A673 (cell line): ENCODE measurements around the gene FBXL15. TPM values are rescaled to one million over a fixed set of nuclear protein-coding genes. Genes with fewer than 3 reads are reported as not detected.

Experiments
- BruUV-seq: library from RNA; stranded (reverse); fragments of 400-500 nt; replicated peaks from 2 replicates; lab custom pipeline; 2021; lab: Mats Ljungman, UMichigan
- CTCF ChIA-PET: fragments of 300-600 bp; sonication (Branson Sonifier 250); formaldehyde crosslinking; loops from one replicate; lab custom pipeline; 2022; ENCODE audit warnings: antibody characterized with exemption; lab: Charles Lee
- POLR2A ChIA-PET: fragments of 300-600 bp; sonication (Branson Sonifier 250); formaldehyde crosslinking; loops from one replicate; lab custom pipeline; 2022; ENCODE audit warnings: antibody characterized with exemption; ENCODE audit not compliant: low non-redundant PET; lab: Charles Lee
- DNase-seq: peaks from one replicate; pipeline ENCODE4 v3.0.0-alpha.2; 2015; ENCODE audit warnings: low spot score
- H3K27ac ChIP-seq: fragments of 200-600 bp; sonication (generic); 2 replicates; pipeline ENCODE4 v1.5.1; 2016; ENCODE audit warnings: mixed run types, low read depth, mild to moderate bottlenecking, mixed read lengths, antibody characterized with exemption, low read length; ENCODE audit not compliant: poor library complexity, severe bottlenecking
- H3K27me3 ChIP-seq: fragments of 200-600 bp; sonication (generic); replicated peaks from 2 replicates; pipeline ENCODE4 v1.6.1; 2017; ENCODE audit warnings: mixed run types, low read depth, mild to moderate bottlenecking, mixed read lengths, antibody characterized with exemption, low read length; ENCODE audit not compliant: insufficient read depth, poor library complexity
- H3K36me3 ChIP-seq: fragments of 200-600 bp; sonication (generic); 2 replicates; pipeline ENCODE4 v1.6.1; 2016; ENCODE audit warnings: mixed run types, mild to moderate bottlenecking, mixed read lengths, antibody characterized with exemption, low read length; ENCODE audit not compliant: insufficient read depth, poor library complexity, severe bottlenecking
- H3K4me1 ChIP-seq: fragments of 200-600 bp; sonication (generic); 2 replicates; pipeline ENCODE4 v1.6.1; 2017; ENCODE audit warnings: mixed run types, mild to moderate bottlenecking, mixed read lengths, antibody characterized with exemption, low read length; ENCODE audit not compliant: insufficient read depth, poor library complexity, severe bottlenecking
- H3K4me3 ChIP-seq: fragments of 200-600 bp; sonication (generic); 2 replicates; pipeline ENCODE4 v1.5.1; 2016; ENCODE audit warnings: low read depth, mixed run types, mild to moderate bottlenecking, mixed read lengths, low read length; ENCODE audit not compliant: poor library complexity, severe bottlenecking
- H3K9me3 ChIP-seq: fragments of 200-600 bp; sonication (generic); 2 replicates; pipeline ENCODE4 v1.6.1; 2016; ENCODE audit warnings: mixed run types, low read depth, mild to moderate bottlenecking, mixed read lengths, antibody characterized with exemption, low read length; ENCODE audit not compliant: poor library complexity, severe bottlenecking
- EZH2 ChIP-seq: fragments of 200-600 bp; sonication (generic); IDR thresholded peaks from 2 replicates; pipeline ENCODE4 v1.6.1; 2017; ENCODE audit warnings: borderline replicate concordance, low read depth, mild to moderate bottlenecking, mixed read lengths, antibody characterized with exemption, low read length; ENCODE audit not compliant: poor library complexity, severe bottlenecking
- intact Hi-C: fragments of 100-400 bp; cut with micrococcal nuclease; formaldehyde crosslinking; loops from one replicate; pipeline ENCODE4 v1.10.0; 2022; ENCODE audit not compliant: unreplicated experiment
- total RNA-seq: library from RNA; stranded (reverse); gene quantifications from 2 replicates; pipeline ENCODE4 v1.2.3, GENCODE V29; 2021
- TF ChIP-seq, protein P1 (sequence below): fragments of 300-800, 200-600 bp; sonication (generic); conservative IDR thresholded peaks from 2 replicates; pipeline ENCODE4 v1.5.1; 2017; ENCODE audit warnings: low read depth, mild to moderate bottlenecking, antibody characterized with exemption, low read length, moderate library complexity, mixed read lengths

The FBXL15 gene
- total RNA-seq, 1 experiment from 2014 or later: 8.9 TPM

DNA sequence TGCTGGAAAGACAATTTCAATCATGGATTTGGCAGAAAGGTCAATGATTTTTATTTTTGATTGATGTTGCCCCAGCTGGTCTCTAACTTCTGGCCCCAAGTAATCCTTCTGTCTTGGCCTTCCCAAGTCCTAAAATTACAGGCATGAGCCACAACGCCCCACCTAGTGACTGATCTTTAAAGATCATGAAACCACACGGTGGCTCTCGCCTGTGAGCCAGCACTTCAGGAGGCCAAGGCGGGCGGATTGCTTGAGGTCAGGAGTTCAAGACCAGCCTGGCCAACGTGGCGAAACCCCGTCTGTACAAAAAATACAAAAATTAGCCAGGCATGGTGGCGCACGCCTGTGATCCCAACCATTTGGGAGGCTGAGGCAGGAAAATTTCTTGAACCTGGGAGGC lies 43.3 kb downstream of the FBXL15 start:
- no peaks in the 10 kb centered on the region for H3K36me3 ChIP-seq
- no TSS peak for BruUV-seq
- H3K4me3 ChIP-seq: no peak overlapping the region
- no peak for TF ChIP-seq EZH2
- TF ChIP-seq, protein P1, sequence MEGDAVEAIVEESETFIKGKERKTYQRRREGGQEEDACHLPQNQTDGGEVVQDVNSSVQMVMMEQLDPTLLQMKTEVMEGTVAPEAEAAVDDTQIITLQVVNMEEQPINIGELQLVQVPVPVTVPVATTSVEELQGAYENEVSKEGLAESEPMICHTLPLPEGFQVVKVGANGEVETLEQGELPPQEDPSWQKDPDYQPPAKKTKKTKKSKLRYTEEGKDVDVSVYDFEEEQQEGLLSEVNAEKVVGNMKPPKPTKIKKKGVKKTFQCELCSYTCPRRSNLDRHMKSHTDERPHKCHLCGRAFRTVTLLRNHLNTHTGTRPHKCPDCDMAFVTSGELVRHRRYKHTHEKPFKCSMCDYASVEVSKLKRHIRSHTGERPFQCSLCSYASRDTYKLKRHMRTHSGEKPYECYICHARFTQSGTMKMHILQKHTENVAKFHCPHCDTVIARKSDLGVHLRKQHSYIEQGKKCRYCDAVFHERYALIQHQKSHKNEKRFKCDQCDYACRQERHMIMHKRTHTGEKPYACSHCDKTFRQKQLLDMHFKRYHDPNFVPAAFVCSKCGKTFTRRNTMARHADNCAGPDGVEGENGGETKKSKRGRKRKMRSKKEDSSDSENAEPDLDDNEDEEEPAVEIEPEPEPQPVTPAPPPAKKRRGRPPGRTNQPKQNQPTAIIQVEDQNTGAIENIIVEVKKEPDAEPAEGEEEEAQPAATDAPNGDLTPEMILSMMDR: no peak
- no peak overlapping the region for H3K27ac ChIP-seq
- CTCF ChIA-PET: no interaction called here
- H3K9me3 ChIP-seq: no peaks in the 10 kb centered on the region
- intact Hi-C loops: no loop called here
- no peak for DNase-seq
- no peaks in the 10 kb centered on the region for H3K27me3 ChIP-seq
- POLR2A ChIA-PET: no interaction called here
- peaks cover 6% of the 10 kb centered on the region for H3K4me1 ChIP-seq

DNA sequence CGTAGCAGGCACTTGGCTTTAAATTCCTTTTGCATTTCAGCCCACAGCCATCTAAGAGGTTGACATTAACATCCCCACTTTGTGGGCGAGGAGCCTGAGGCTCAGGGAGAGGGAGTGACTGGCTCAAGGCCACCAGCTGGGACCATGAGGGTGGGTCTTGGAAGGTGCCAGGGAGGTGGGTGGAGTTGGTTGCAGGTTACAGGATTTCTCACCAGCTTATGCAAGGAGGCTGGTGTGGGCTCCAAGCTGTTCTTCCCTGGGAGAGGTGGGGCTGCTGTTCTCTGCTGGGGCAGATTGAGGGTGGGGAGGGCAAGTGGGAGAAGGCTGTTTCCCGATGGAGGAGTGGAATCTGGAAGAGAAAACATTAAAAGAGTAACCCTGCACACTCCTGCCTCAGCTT lies 44.8 kb downstream of the FBXL15 start:
- Histone ChIP-seq H3K4me1 (peaks cover 6% of the 10 kb centered on the region), H3K4me3 (no peak overlapping the region), H3K9me3 (no peaks in the 10 kb centered on the region), H3K27ac (no peak overlapping the region), H3K36me3 (no peaks in the 10 kb centered on the region), H3K27me3 (no peaks in the 10 kb centered on the region)
- CTCF ChIA-PET: no interaction called here
- POLR2A ChIA-PET: no interaction called here
- no TSS peak for BruUV-seq
- TF ChIP-seq, protein P1: no peak
- TF ChIP-seq EZH2: no peak
- intact Hi-C loops: no loop called here
- no peak for DNase-seq

DNA sequence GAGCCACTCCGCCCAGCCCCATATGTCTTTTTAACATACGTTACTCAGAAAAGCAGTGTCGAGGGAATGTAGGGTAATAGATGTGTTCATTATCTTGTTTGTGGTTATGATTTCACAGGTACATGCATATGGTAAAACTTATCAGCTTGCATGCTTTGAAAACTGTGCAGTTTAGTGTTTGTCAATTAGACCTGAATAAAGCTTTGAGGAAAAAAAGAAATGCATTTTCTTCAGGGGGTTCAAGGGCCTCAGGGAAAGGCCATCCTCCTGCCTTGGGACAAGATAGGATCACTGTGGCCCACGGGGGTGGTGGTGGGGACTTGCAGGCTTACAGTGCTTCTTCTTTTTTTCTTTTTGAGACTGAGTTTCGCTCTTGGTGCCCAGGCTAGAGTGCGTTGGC lies 46.7 kb downstream of the FBXL15 start:
- TF ChIP-seq, protein P1: no peak
- no peaks in the 10 kb centered on the region for H3K27me3 ChIP-seq
- intact Hi-C loops: no loop called here
- BruUV-seq: no TSS peak
- no peak for DNase-seq
- H3K36me3 ChIP-seq: no peaks in the 10 kb centered on the region
- H3K27ac ChIP-seq: no peak overlapping the region
- H3K4me3 ChIP-seq: no peak overlapping the region
- CTCF ChIA-PET: no interaction called here
- H3K4me1 ChIP-seq: no peaks in the 10 kb centered on the region
- POLR2A ChIA-PET: no interaction called here
- no peaks in the 10 kb centered on the region for H3K9me3 ChIP-seq
